Measurements from ENCODE around the gene CMIP. TPM values are rescaled to one million over a fixed set of nuclear protein-coding genes. Genes with fewer than 3 reads are reported as not detected.

The CMIP gene
- polyA plus RNA-seq, 12 donors: 11.8 to 43.9 (median 15.9) TPM; not detected in 1

DNA sequence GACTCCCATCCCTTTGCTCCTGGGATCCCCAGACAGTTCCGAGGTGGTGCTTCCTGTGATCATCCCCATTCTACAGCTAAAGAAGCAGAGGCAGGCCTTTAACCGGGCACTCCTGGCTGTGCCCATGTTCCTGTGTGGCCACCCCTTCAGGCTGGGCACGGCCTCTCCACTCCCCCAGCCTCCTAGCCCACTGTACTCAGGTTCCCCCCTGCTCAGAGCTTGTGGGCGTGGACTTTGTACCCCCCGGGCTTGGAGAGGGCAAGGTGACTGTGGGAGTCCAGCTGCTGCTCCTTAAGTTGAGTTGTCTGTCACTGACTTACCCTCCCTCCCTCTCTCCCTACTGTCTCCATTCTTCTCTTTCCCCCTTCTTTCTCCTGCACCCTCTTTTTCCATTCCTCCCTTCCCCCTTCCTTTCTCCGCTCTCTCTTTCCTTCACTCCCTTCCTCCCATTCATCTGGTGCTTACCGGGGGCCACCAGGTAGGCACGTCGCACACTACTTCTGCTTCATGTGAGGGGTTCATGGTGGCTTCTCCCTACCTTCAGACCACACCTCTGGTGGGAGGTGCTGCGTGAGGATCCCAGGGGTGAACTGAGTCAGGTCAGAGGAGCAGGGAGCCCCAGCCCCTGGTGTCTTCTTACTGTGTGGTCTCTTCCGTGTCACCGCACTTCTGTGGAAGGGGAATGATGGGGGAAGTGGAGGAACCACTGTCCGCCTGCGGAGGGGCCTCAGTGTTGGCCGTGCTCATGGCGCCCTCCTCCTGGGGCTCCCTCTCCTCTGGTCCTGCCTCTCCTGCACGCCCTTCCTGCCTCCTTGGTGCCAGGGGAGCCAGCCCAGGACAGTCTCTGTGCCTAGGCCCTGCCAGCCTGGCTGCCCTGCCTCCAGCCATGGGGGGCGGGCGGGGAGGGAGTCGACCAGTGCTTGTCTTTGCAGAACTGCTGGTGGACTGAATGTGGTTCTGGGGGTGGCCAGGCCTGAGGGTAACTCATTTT, 29.7 kb downstream of the CMIP start:
- no peak for DNase-seq

DNA sequence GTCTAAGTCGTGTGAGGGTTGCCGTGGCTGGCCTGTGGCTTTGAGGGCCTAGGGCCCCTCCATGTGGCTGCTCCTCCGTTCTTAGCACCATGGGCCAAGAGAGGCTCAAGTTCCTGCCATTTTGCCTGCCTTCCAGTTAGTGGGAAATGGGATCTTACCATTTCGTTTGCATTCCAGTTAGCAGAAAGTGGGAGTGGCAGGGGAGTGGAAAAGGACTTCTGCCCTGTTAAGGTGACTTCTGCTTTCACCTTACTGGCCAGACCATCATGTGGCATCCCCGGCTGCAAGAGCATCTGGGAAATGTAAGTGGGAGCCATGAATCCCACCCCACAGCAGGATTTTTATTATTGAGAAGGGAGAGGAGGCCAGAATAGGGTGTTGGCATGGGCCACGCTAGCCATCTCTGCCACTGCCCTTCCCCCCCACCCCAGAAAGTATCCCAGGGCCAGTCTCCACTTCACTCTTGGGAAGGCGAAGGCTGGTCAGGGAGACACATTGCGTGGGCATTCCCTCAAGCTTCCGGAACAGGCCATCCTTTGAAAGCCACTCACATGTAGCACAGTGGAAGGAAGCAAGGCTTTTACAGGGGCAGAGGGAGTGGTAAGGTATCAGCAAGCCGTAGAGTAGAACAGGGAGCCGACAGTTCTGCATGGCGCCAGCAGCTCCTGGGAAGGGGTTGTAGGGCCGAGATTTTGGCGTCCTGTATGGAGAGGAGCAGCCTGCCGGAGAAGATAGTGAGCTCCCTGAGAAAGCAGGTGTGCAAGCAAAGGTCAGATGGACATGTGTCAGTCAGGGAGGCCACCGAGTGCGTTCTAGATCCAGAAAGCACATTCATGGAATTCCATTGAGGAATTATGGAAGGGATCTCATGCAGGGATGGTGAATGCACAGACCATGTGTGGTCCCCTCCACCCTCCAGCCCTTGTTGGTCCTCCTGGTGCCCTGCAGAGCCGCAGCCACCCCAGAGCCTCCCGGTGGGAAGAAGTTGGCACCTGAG, 33.4 kb downstream of the CMIP start:
- no peak for DNase-seq

DNA sequence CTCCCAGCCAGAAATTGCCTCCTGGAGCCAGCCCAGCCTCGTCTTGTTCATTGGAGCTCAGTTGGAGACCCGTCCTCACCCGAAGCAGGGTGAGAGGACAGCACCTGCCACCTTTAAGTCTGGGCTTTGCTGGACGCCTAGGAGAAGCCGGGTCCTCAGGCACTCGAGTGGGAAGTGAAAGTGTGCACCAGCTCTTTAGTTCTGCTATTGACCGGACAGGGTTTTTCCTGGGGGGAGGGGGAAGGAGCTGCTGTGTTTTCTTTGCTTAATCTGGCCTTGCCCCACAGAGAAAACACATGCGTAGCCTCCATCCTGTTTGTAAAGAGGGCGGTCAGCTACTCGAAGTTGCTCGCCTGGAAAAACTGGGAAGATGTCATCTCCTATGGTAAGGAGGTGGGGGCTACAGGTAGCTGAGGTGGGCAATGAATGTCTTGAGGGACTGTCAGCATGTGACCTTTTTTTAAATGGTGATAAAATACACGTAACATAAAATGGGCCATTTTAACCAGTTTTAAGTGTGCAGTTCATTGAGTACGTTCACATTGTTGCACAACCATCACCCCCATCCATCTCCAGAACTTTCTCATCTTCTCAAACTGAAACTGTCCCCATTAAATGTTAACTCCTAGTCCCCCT, 34.4 kb downstream of the CMIP start:
- DNase-seq: no peak

DNA sequence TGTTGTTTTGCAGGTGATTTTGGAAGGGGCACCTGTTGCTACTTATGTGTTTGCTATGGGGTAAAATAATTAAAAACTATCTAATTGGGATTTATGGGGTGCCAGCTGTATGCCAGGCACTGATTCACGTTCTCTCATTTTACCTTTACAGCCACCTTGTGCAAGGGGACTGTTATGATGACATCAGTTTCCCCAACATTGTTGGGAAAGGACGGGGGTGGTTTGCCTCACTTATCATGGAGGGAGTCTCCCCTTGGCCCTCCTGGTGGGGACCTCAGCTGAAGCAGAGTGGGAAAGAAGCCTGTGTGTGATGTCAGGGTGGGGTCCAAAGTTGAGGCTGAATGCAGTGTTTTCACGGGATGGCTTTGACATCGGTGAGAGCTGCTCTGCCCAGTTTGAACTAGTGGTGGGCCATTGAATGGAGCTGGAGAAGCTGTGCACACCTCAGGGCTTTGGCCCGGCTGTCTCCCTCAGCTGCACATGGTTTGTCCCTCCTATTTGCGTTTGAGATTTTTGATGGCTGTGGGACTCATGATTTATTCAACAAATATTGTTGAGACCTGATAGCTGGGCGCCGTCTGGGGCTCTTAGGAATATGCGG, 36.1 kb downstream of the CMIP start:
- no peak for DNase-seq

DNA sequence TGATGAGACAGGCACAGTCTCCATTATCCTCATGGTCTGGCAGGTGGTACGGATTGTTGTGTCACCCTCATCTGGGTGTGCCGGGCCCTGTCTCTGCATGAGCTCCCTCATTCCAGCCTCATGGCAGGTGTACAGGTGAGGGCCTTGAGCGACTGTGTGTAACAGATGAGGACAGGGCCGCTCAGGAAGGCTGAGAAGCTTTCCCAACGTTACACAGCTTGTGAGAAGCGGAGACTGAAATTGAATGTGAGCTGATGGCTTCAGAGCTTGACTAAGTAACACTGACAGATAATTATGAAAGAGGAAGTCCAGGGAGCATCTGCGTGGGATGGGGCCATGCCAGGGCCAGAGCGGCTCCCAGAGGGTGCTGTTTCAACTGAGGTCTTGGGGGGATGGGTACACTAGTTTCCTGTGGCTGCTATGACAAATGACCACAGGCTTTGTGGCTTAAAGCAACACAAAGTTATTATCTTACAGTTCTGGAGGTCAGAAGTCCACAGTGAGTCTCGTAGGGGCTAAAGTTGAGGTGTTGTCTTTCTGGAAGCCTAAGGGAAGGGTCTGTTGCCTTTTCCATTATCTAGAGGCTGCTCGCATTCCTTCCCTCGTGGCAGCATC, 36.7 kb downstream of the CMIP start:
- no peak for DNase-seq

DNA sequence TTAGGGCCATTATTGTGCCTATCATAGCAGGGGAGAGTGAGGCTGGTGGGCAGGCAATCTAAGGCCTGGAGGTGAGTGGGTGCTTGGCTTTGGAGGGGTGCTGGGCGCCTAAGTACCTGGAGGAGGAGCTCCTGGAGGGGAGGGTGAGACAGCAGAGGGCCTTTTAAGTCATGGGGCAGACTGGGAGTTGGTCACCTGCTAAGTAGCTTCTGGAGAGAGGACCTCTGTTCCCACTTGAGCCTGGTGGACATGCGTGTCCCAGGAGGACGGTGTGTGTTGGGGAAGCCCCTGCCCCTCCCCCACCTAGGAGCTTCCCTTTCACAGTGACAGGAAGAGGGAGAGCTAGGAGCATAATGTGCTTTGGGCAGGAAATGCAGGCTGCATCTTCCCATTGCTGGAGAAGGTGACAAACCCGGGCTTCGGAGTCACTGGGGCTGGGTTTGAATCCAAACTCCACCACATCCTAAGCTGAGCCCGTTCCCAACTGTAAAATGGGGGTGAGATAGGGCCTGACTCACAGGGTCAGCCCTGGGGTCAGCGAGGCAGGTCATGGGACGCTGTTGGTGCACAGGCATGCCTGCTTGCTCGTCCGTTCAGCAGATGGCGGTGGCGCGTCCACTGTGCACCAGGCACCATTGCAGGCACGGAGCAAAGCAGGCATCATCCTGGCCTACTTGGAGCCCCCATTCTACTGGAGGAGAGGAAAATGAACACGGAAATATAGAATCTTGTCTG, 37.9 kb downstream of the CMIP start:
- DNase-seq: no peak

DNA sequence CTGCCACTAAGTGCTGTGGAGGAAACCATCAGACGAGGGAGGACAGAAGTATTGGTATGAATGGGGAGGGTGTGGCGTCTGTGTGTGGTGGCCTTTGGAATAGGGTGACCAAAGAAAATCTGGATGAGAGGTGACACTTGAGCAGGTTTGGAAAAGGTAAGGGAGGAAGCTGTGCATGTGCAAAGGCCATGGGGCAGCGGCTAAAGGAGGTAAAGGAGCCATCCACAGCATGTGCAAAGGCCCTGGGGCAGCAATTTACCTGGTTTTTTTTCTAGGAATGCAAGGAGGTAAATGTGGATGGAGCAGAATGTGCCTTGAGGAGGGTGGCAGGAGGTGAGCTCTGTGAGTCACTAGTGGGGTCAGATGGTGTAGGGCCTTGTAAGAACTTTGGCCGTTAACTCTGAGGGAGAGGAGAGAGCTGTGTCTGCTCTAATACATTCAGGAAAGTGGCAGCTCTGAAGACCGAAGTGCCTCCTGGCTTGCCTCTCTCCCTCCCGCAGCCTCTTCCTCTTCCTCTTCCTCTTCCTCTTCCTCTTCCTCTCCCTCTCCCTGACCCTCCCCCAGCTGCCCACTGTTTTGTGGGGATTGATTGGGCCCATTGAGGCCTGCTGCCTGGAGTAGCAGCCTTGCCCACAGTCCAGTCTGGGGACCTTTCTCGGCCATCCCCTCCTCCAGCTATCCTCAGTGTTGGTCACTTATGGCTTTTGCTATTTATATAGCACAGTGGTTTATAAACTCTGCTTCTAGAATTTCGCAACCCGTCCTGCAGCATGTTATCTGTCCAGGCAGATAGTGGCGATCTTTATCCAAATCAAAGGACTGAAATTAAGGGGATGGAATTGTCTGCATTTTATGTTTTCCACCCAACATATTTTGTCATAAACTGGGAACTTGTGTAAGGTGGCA, 38.7 kb downstream of the CMIP start:
- DNase-seq: no peak

DNA sequence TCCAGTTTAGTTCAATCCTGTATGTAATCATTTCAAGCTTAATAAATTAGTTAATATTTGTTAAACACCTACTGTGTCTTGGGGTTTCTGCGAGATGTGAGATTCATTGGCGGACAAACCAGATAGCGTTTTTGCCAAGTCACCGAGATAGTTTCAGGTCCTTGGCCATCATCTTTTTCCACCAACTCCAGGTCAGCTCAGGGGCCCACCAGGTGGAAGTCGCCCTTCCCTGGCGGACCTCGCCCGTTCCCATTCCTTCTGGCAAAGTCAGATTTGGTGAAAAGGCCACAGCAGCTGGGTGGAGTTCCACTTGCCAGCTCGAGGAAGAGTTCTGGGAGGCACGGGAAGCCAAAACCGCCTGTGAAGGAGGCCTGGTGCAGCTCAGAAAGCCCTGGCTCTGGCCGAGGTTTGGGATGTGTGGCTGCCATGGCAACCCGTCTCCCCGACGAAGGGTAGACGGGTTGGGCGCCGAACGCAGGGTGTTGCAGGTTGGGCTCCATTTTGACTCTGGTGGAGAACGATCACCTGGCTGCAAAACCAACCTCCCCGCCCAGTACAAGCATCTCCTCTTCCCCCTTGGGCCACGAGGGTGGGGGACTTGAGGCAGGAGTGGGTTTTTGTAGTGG, 39.5 kb downstream of the CMIP start:
- no peak for DNase-seq

DNA sequence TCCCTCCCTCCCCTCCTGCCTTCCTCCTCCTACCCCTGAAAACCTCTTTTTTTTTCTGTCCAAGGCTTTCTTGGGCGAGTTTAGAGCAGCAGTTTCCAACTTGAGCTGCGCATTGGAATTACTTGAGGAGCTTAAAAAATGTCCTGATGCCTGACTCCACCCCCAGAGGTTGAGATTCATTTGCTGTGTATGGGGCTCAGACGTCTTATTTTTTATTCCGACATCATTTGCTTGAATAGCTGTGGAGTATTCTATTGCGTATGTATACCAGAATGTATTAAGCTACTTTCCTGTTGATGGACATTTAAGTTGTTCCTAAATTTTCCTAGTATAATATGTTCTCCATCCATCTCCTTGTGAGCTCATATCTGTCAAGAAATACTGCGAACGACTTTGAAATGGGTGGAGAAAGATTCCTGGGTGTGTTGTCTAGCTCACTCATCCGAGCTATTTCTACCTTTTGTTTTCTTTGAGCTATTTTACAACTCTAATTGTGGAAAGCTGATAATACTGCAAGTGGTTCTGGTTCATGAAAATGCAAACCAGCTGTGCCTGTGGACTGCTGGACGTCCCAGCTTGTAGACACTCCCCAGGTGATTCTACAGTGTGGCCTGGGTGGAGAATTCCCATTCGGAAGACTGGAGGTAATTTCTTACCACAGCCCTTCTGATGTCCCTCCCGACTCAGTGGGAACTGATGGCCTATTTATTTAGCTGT, 40.5 kb downstream of the CMIP start:
- DNase-seq: no peak

DNA sequence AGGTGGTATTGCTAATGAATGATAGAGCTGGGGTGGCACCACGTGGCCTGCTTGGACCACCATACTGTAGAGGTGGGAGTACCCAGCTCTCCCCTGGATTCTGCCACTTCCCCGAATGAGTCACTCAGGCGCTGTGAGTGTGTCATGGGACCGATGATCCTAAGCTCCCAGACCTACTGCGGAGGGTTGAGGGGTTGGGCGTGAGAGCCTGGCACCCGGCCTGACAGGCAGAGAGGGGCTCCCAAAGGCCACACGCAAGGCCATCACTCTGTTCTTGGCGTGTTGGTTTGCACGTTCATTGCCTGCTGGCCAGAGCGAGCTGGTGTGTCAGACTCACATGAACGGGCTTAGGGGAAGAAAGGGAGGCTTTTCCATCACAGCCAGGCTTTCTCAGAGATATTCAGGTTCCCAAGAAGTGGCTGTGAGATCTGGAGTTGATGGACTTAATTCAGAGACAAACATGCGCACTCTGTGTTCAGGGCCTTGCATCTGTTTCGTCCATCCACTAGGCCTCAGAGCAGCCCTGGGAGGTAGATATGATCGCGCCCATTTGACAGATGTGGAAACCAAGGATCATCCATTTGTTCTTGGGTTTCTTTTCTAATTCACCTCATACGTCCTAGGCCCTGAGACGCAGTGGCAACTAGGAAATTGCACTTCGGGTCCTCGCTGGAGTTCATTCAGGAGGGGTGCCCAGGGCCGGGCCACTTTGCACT, 41.4 kb downstream of the CMIP start:
- no peak for DNase-seq

DNA sequence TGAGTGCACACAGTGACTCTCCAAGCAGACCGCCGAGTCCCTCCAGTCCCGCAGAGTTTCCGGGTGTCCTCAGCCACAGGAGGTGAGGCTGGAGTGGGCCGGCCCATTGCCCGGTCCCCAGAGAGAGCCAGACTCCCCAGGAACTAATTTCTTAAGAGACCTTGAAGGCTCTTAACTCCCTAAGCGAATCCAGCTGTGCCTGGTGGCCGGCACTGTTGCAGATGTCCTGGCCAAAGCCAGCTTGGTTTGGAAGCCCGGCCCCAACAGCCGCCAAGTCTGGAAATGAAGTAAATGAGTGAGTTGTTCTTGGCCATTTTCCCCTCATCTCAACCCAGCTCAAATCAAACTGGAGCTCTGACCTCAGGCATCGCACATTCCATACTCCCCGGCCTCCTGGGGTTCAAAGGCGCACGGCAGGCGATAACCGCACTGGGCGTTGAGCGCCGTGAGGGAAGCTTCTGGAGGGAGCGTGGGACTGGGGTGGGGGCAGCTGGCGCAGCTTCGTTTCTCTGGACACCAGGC, 42.0 kb downstream of the CMIP start:
- no peak for DNase-seq

DNA sequence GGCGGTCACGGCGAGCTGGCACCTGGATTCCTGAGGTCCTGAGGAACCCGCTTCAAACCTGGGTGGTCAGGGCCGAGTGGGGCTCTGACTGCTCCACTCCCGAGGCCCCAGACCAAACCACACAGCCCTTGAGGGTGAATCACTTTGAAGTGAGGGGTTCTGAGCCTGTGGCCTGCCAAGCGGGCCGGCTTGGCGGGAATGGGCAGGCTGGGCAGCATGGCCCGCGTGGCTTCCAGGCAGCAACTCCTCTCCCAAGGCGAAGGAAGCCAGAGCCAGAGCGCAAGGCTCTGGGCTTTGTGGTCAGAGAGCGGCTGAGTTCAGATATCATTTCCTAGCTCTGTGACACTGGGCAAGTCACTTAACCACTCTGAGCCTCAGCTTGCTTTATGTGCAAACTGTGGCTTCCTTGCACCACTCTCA, 42.7 kb downstream of the CMIP start:
- no peak for DNase-seq

DNA sequence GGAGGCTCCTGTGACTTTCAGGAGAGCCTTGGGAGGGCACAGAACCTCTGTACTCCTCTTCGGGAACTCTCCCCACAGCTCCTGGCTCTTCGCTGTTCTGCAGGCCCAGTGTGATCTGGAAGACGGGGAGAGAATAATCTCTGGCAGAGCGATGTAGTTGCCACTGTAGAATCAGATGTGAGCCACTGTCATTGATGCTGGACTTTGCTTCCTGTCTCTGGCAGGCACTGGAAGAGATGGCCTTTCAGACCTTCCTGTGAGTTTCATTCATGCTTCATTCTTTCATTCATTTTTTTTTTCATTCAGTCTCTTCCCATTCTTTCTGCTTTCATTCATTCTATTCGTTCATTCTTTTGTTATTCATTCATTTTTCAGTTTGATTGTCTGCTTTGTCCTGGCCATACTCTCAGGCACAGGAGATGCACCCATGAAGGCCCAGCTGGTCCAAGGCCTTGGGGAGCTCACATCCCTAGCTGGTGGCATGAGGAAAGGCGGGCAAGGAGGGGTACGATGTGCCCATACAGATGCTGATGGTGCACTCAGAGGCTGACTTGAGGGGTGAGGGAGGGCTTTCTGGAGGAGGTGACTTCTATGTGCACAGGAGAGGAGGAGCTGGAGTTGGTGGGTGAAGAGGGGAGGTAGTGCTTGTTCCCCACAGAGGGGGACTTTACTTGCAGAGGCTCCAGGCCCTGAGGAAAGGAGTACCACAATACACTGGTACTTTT, 44.2 kb downstream of the CMIP start:
- DNase-seq: no peak

DNA sequence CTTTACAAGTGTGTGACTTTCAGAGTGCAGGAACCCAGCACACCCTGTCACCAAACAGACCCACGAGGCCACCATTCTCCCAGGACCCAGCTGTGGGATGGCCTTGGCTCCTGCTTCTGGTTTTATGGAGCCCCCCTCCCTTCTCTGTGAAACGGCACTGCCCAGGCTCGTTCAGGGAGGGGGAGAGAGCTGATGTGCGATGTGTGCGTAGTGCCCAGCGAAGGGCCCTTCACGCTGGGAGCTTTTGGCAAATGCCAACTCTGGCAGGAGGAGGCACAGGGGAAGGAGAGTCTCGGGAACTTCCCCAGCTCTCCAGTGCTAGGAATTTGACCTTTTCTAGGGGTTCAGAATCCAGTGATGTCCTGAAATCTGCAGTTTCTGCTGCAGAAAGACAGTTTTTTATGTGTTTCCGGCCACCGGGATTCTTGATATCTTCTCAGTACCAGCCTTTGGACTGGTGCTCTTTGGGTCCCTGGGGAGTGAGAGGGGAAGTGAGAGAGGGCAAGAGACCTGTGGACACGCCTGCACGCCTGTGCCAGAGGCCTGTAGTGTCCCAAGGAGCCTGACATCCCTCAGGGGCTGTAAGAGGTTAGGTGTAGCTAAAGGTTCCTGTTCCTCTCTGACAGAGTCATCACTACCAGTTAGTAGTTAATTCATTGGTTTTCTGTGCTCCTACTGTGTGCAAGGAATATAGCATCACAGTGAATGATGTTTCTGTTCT, 45.1 kb downstream of the CMIP start:
- DNase-seq: no peak

DNA sequence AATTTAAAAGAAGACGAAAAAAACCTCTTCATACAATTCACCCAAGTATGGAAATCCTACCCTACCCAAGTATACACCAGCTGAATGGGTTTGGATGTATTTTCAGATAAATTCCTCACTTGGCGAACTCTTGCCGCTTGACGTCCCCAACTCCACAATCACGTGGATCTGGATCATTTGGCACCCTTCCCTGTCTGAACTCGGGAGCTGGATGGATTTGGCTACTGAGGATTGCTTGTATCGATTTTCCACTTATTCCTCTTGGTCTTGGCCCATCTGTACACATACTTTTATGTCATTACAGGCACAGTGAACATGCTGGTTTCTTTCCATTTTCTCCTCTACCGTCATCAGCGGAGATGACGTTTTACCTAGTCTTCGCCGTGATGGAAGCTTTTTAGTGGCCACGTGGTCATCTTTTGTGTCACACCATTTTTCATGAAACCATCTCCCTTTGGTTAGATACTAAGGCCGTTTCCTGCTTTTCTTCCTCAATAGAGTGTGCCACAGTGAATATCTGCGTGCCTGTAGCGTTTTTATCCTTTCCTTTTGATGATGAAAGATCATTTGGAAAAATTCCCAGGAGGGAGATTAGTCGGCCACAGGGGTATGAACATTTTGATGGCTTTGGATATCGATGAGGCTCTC, 47.1 kb downstream of the CMIP start:
- DNase-seq: peak; percentile 86

All from muscle of arm (tissue), 12 donors.